Measurements from ENCODE around the gene DYNC1I2.

DNA sequence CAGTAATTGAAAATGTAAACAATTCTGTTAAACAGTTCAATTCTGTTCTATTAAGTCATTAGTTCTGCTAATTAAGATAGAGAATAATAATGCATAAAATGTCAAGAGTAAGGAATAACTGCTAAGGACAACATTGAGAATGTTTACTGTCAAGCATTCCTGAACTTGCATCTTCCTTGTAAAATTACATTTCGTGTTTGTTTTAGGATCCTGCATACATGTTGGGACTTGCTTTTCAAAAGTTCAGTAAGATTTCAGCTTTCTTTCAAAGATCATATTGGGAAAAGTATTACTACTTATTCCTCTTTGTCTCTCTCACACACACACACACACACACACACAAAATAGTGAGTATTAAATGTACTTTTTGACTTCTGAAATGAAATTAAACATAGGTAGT lies 20.5 kb downstream of the DYNC1I2 start:
- TF ChIP-seq CTCF (IDR thresholded peaks at IDR 0.05), result no peak
- TF ChIP-seq POLR2AphosphoS5 (IDR thresholded peaks at IDR 0.05), result no peak

Data from sigmoid colon (tissue), 4 donors.